ENCODE data around the gene DNAH7. TPM values are rescaled to one million over a fixed set of nuclear protein-coding genes. Genes with fewer than 3 reads are reported as not detected.

DNAH7 gene
- total and polyA plus RNA-seq, 2 donors from 2014 or later: 3.8 to 15.7 TPM

DNA sequence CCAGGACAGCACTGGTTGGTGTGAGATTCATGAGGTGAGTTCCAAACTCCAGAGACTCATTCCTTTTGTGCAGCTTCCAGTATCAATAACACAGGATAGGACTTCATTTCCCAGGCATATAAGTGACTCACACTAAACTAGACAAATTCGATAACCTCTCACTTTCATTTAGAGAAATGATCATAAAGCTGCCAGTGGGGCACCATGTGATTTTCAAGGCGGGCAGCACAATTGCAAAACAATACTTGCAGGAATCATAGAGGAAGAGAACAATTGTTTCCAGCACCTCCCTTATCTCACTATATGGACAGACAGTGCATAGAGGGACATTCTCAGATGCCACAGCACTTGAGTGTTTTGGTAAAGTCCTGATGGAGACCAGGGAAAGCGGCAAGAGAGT, 31.3 kb upstream of the DNAH7 start:
- FAIRE-seq: no peak
- DNase-seq: no peak
- H3K27ac ChIP-seq (ENCODE audit: low read depth in 2 of 2, low read length in 2 of 2): no peak overlapping the region

DNA sequence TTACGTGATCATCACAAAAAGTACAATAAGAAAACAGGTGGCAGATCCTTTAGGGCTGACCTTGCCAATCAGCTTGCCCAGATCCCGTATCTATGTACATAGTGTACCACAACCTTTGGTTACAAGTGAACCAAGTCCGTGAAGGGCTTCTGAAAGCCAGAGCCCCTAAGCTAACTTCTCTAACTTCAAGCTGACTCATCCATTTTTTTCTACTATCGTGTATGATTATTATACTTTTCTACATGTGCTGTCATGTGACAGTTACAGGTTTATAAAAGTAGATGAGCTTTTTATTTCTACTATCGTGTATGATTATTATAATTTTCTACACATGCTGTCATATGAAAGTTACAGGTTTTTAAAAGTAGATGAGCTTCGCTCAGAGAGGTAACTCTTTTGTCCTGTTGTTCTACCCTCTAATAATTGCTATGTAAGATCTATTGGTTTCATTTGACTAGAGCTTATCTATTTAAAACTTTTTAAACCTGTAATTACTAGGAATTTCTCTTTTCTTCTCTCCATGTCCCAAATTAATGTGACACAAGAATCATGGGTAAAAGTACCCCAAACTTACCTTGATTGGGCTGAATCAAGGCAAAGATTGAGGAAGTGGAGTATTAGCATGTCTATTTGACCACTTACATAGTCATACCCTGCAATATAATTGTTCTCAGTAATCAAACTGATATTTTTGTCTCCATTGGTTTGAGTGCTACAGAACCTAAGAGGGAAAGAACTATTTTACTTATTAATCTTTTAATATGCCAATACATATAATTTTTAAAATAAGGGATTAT, 29.4 kb upstream of the DNAH7 start:
- intact Hi-C loops (cut with DNase I): no loop called here
- no peak for FAIRE-seq
- H3K27ac ChIP-seq (ENCODE audit: low read depth in 2 of 2, low read length in 2 of 2): no peak overlapping the region

More for the DNA sequence above, 31.3 kb upstream of the DNAH7 start:
- TF ChIP-seq, protein P1, sequence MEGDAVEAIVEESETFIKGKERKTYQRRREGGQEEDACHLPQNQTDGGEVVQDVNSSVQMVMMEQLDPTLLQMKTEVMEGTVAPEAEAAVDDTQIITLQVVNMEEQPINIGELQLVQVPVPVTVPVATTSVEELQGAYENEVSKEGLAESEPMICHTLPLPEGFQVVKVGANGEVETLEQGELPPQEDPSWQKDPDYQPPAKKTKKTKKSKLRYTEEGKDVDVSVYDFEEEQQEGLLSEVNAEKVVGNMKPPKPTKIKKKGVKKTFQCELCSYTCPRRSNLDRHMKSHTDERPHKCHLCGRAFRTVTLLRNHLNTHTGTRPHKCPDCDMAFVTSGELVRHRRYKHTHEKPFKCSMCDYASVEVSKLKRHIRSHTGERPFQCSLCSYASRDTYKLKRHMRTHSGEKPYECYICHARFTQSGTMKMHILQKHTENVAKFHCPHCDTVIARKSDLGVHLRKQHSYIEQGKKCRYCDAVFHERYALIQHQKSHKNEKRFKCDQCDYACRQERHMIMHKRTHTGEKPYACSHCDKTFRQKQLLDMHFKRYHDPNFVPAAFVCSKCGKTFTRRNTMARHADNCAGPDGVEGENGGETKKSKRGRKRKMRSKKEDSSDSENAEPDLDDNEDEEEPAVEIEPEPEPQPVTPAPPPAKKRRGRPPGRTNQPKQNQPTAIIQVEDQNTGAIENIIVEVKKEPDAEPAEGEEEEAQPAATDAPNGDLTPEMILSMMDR (IDR thresholded peaks at IDR 0.05; ENCODE audit: borderline replicate concordance, extremely low read depth, insufficient read depth): no peak
- intact Hi-C loops (cut with DNase I): no loop called here
- Histone ChIP-seq H3K36me3 (ENCODE audit: control insufficient read depth in 2 of 3, insufficient read depth in 3 of 3, low read length in 3 of 3) (no peaks in the 10 kb centered on the region), H3K4me3 (ENCODE audit: low read length in 3 of 3) (no peak overlapping the region), H3K27me3 (ENCODE audit: control insufficient read depth, insufficient read depth, low read length) (no peaks in the 10 kb centered on the region), H3K9ac (ENCODE audit: low read length in 3 of 3) (no peak overlapping the region), H3K9me3 (ENCODE audit: control insufficient read depth in 2 of 3, insufficient read depth in 1 of 3, low read length in 3 of 3) (no peaks in the 10 kb centered on the region), H3K4me1 (ENCODE audit: control insufficient read depth in 2 of 3, insufficient read depth in 2 of 3, low read depth in 1 of 3, low read length in 3 of 3) (no peaks in the 10 kb centered on the region)

DNA sequence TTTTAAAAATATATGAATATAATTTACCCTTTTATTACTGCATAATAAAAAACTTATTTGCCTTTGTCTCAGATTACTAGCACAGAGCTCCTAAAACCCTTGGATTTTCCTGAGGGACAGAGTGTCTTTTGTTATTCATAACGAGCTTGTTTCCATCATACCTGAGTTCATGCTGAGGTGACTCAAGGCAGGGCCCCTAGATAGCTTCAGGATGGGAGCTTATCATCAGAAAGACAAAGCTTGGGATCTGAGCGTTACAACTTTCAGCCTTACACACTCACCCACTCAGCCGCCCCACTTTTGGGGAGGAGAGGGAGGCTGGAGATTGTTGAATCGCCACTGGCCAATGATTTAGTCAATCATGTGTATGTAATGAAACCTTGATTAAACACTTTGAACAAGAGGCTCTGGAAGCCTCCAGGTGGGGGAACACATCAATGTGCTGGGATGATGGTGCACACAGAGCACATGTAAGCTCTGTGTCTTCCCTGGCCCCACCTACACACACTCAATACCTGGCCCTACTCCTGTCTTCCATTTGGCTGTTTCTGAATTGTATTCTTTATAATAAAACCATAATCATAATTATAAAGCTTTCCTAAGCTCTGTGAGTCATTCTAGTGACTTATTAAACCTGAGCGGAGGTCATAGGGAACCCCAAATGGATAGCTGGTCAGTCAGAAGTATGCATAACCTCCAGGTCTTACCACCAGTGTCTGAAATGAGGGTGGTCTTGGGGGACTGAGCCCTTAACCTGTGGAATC, 28.5 kb upstream of the DNAH7 start:
- H3K27me3 ChIP-seq (ENCODE audit: control insufficient read depth, insufficient read depth, low read length): no peaks in the 10 kb centered on the region
- no peak overlapping the region for H3K4me3 ChIP-seq (ENCODE audit: low read length in 3 of 3)
- no peak overlapping the region for H3K27ac ChIP-seq (ENCODE audit: low read depth in 2 of 2, low read length in 2 of 2)
- DNase-seq (no peak), FAIRE-seq (no peak)
- H3K36me3 ChIP-seq (ENCODE audit: control insufficient read depth in 2 of 3, insufficient read depth in 3 of 3, low read length in 3 of 3): no peaks in the 10 kb centered on the region
- H3K9ac ChIP-seq (ENCODE audit: low read length in 3 of 3): no peak overlapping the region
- intact Hi-C loops (cut with DNase I): no loop called here
- H3K9me3 ChIP-seq (ENCODE audit: control insufficient read depth in 2 of 3, insufficient read depth in 1 of 3, low read length in 3 of 3): no peaks in the 10 kb centered on the region
- TF ChIP-seq, protein P1 (IDR thresholded peaks at IDR 0.05; ENCODE audit: borderline replicate concordance, extremely low read depth, insufficient read depth): no peak
- H3K4me1 ChIP-seq (ENCODE audit: control insufficient read depth in 2 of 3, insufficient read depth in 2 of 3, low read depth in 1 of 3, low read length in 3 of 3): no peaks in the 10 kb centered on the region

More for the DNA sequence above, 29.4 kb upstream of the DNAH7 start:
- Histone ChIP-seq H3K4me1 (ENCODE audit: control insufficient read depth in 2 of 3, insufficient read depth in 2 of 3, low read depth in 1 of 3, low read length in 3 of 3) (no peaks in the 10 kb centered on the region), H3K9ac (ENCODE audit: low read length in 3 of 3) (no peak overlapping the region), H3K9me3 (ENCODE audit: control insufficient read depth in 2 of 3, insufficient read depth in 1 of 3, low read length in 3 of 3) (no peaks in the 10 kb centered on the region), H3K27me3 (ENCODE audit: control insufficient read depth, insufficient read depth, low read length) (no peaks in the 10 kb centered on the region), H3K36me3 (ENCODE audit: control insufficient read depth in 2 of 3, insufficient read depth in 3 of 3, low read length in 3 of 3) (no peaks in the 10 kb centered on the region), H3K4me3 (ENCODE audit: low read length in 3 of 3) (no peak overlapping the region)
- DNase-seq: no peak
- TF ChIP-seq, protein P1 (IDR thresholded peaks at IDR 0.05; ENCODE audit: borderline replicate concordance, extremely low read depth, insufficient read depth): no peak

All from kidney (tissue), 14 donors.